SU-DHL-6 (cell line): ENCODE results near the gene CAMSAP1.

ENCODE experiments used
- H2AFZ ChIP-seq: fragments of 200-600 bp; sonication (generic); 2 replicates; pipeline ENCODE4 v1.6.1; 2014; ENCODE audit warnings: low read depth, mild to moderate bottlenecking, moderate library complexity, mixed read lengths, antibody characterized with exemption, low read length; ENCODE audit not compliant: severe bottlenecking
- H3F3A ChIP-seq: fragments of 200-600 bp; shearing (Covaris generic); 2 replicates; pipeline ENCODE4 v1.6.0; 2016; ENCODE audit warnings: antibody characterized with exemption, mild to moderate bottlenecking; ENCODE audit not compliant: insufficient read depth
- H3K27ac ChIP-seq: fragments of 200-600 bp; sonication (generic); 2 replicates; pipeline ENCODE4 v1.5.1; 2016; ENCODE audit warnings: low read depth, mild to moderate bottlenecking, low read length, moderate library complexity, mixed read lengths
- H3K27me3 ChIP-seq: fragments of 200-600 bp; sonication (generic), shearing (Covaris generic); 2 replicates; pipeline ENCODE4 v1.6.0; 2014; ENCODE audit warnings: mild to moderate bottlenecking, low read length
- H3K36me3 ChIP-seq: fragments of 200-600 bp; sonication (generic); 2 replicates; pipeline ENCODE4 v1.6.1; 2014; ENCODE audit warnings: mild to moderate bottlenecking, low read length, mixed read lengths
- H3K4me2 ChIP-seq: fragments of 300-600, 200-600 bp; shearing (Covaris generic), sonication (generic); 2 replicates; pipeline ENCODE4 v1.6.0; 2014; ENCODE audit warnings: low read length, low read depth, mild to moderate bottlenecking; ENCODE audit not compliant: poor library complexity, severe bottlenecking
- H3K4me3 ChIP-seq: fragments of 200-600 bp; sonication (generic); 2 replicates; pipeline ENCODE4 v1.5.1; 2014; ENCODE audit warnings: antibody characterized with exemption, low read length, mild to moderate bottlenecking, mixed read lengths; ENCODE audit not compliant: insufficient read depth, poor library complexity, severe bottlenecking
- H3K79me2 ChIP-seq: fragments of 200-600 bp; sonication (generic); 2 replicates; pipeline ENCODE4 v1.6.1; 2014; ENCODE audit warnings: mild to moderate bottlenecking, low read length, moderate library complexity; ENCODE audit not compliant: insufficient read depth
- H3K9ac ChIP-seq: fragments of 200-600 bp; sonication (generic); 2 replicates; pipeline ENCODE4 v1.7.0; 2014; ENCODE audit warnings: mild to moderate bottlenecking, low read length
- H3K9me2 ChIP-seq: fragments of 200-600 bp; sonication (generic); replicated peaks from 2 replicates; pipeline ENCODE4 v1.6.1; 2014; ENCODE audit warnings: low read length; ENCODE audit not compliant: insufficient read depth
- H3K9me3 ChIP-seq: fragments of 200-600 bp; sonication (generic); 2 replicates; pipeline ENCODE4 v1.6.1; 2014; ENCODE audit warnings: low read length, mixed read lengths; ENCODE audit not compliant: insufficient read depth
- H4K20me1 ChIP-seq: fragments of 200-600 bp; sonication (generic); 2 replicates; pipeline ENCODE4 v1.6.1; 2014; ENCODE audit warnings: low read depth, mild to moderate bottlenecking, antibody characterized with exemption, low read length, moderate library complexity, mixed read lengths
- CTCF ChIP-seq: fragments of 200-600 bp; sonication (generic); IDR thresholded peaks from one replicate; pipeline ENCODE4 v1.5.1; 2017; ENCODE audit warnings: antibody characterized with exemption, mild to moderate bottlenecking, low read length, moderate library complexity; ENCODE audit not compliant: insufficient read depth, poor library complexity, severe bottlenecking
- EZH2phosphoT487 ChIP-seq: fragments of 200-600 bp; sonication (generic), shearing (Covaris generic); conservative IDR thresholded peaks from 2 replicates; pipeline ENCODE4 v1.6.1; 2018; ENCODE audit warnings: mild to moderate bottlenecking, antibody characterized with exemption, low read length, moderate library complexity, mixed read lengths

Gene CAMSAP1

DNA sequence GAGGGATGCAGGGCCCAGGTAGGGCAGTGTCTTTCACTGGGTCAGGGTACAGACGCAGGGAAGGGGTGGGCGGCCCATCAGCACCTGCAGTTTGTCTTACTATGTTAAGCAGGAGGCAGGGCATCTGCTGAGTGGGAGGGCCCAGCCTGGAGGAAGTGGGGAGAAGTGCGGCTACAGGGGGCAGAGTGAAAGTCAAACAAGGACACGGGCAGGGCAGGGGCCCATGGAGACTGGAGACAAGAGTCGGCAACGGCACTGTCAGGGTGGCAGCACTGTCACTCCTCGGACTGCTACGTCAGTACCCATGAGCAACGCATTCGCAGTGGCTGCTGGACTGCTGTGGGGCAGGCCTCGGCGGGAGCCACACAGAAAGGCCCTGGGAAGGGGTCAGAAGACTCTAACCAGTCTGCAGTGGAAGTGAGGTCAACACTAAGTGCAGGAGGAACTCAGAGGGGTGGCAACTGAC, 19.7 kb downstream of the CAMSAP1 start:
- no peaks in the 10 kb centered on the region for H3K9me2 ChIP-seq
- no peaks in the 10 kb centered on the region for H3F3A ChIP-seq
- H3K4me3 ChIP-seq: no peak overlapping the region
- H3K9ac ChIP-seq: no peak overlapping the region
- no peaks in the 10 kb centered on the region for H3K27me3 ChIP-seq
- TF ChIP-seq EZH2phosphoT487 (no peak), CTCF (no peak)
- no peak overlapping the region for H2AFZ ChIP-seq
- no peaks in the 10 kb centered on the region for H3K36me3 ChIP-seq
- H3K79me2 ChIP-seq: peaks cover 100% of the 10 kb centered on the region
- H3K4me2 ChIP-seq: no peak overlapping the region
- no peak overlapping the region for H3K27ac ChIP-seq
- no peaks in the 10 kb centered on the region for H3K9me3 ChIP-seq
- H4K20me1 ChIP-seq: peaks cover 14% of the 10 kb centered on the region; the same call in 1 of the 2 replicates

GRCh38 chr9:135887021-135887507, 20.3 kb downstream of the CAMSAP1 start:
- Histone ChIP-seq H3K9me2 (no peaks in the 10 kb centered on the region), H3K4me2 (no peak overlapping the region), H4K20me1 (peaks cover 14% of the 10 kb centered on the region; the same call in 1 of the 2 replicates), H3K9ac (no peak overlapping the region), H3K36me3 (no peaks in the 10 kb centered on the region), H2AFZ (no peak overlapping the region), H3K27me3 (no peaks in the 10 kb centered on the region), H3K79me2 (peaks cover 99% of the 10 kb centered on the region), H3F3A (no peaks in the 10 kb centered on the region), H3K27ac (no peak overlapping the region), H3K4me3 (no peak overlapping the region), H3K9me3 (no peaks in the 10 kb centered on the region)
- TF ChIP-seq EZH2phosphoT487 (no peak), CTCF (no peak)

- no peak overlapping the region for H3K27ac ChIP-seq
- H4K20me1 ChIP-seq: peaks cover 14% of the 10 kb centered on the region; the same call in 1 of the 2 replicates
- peaks cover 96% of the 10 kb centered on the region for H3K79me2 ChIP-seq
- H3F3A ChIP-seq: no peaks in the 10 kb centered on the region
- H3K36me3 ChIP-seq: no peaks in the 10 kb centered on the region
- no peak overlapping the region for H3K4me3 ChIP-seq
- H2AFZ ChIP-seq: no peak overlapping the region
- no peak overlapping the region for H3K4me2 ChIP-seq
- H3K9me2 ChIP-seq: no peaks in the 10 kb centered on the region
- H3K9me3 ChIP-seq: no peaks in the 10 kb centered on the region
- H3K27me3 ChIP-seq: no peaks in the 10 kb centered on the region
- no peak for TF ChIP-seq EZH2phosphoT487
- TF ChIP-seq CTCF: no peak
- no peak overlapping the region for H3K9ac ChIP-seq
Measured at GRCh38 chr9:135886147-135886981, 21.0 kb downstream of the CAMSAP1 start.
